HFF-Myc (cell line): Measurements from ENCODE around the gene MYO16.
"Not testable (repeated sequence)": the region's sequence is repeated elsewhere in the genome, so short reads cannot be mapped to it uniquely, and the experiment has no call there.

Source experiments
- DNase-seq: peaks from one replicate; pipeline ENCODE4 v3.0.0-alpha.2; 2011; ENCODE audit warnings: low read depth; ENCODE audit errors: extremely low read depth
- H3K4me3 ChIP-seq: replicated peaks from 2 replicates; pipeline ENCODE4 v1.5.1; 2011; ENCODE audit warnings: low read depth, mild to moderate bottlenecking, control low read depth, low read length
- CTCF ChIP-seq: IDR thresholded peaks from 2 replicates; pipeline ENCODE4 v1.5.1; 2012; ENCODE audit warnings: mild to moderate bottlenecking, low read depth, low read length, control low read depth; ENCODE audit errors: missing control alignments

The MYO16 gene

GRCh38 chr13:108987517-108987916, 358.1 kb downstream of the MYO16 start:
- TF ChIP-seq CTCF: no peak
- peak; percentile 16 for DNase-seq
- H3K4me3 ChIP-seq: no peak overlapping the region

- no peak overlapping the region for H3K4me3 ChIP-seq
- no peak for DNase-seq
- no peak for TF ChIP-seq CTCF
These were observed 358.5 kb downstream of the MYO16 start for GRCh38 chr13:108987944-108988343.

DNA sequence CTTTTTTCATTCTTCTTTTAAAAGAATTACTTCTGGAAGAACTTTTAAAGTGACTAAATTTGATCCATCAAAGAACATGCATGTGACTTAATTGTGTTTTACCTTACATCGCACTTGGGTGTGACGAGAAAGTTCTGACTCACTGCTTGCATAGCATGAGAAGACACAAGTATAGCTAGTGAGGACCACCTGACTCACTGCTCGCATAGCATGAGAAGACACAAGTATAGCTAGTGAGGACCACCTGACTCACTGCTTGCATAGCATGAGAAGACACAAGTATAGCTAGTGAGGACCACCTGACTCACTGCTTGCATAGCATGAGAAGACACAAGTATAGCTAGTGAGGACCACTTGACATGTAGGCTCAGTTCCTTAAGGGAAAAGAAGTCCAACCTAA, 362.0 kb downstream of the MYO16 start:
- not testable (repeated sequence) for DNase-seq, H3K4me3 ChIP-seq

- TF ChIP-seq CTCF: no peak
- no peak overlapping the region for H3K4me3 ChIP-seq
- DNase-seq: no peak
These were observed 363.9 kb downstream of the MYO16 start for GRCh38 chr13:108993346-108993745.

- H3K4me3 ChIP-seq: no peak overlapping the region
- DNase-seq: no peak
- TF ChIP-seq CTCF: no peak
These were observed 367.0 kb downstream of the MYO16 start for GRCh38 chr13:108996430-108996829.

DNA sequence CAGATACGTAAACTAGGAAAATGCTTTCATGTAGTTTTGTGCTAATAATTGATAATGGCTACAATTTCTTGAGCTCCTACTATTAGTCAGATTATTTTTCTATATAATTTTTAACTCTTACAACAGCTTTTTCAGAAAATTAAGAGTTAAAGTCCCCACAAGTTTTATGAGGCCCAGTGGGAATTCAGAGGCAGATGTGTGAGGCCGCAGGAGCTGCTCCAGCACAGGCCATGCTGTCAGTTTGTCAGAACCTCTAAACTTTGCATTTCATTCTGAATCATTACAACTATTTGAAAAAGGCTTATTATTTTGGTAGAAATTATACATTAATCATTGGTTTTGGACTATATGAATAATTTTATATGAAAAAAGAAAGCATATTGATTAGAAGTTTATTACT, 370.8 kb downstream of the MYO16 start:
- H3K4me3 ChIP-seq: no peak overlapping the region
- TF ChIP-seq CTCF: no peak
- no peak for DNase-seq

DNA sequence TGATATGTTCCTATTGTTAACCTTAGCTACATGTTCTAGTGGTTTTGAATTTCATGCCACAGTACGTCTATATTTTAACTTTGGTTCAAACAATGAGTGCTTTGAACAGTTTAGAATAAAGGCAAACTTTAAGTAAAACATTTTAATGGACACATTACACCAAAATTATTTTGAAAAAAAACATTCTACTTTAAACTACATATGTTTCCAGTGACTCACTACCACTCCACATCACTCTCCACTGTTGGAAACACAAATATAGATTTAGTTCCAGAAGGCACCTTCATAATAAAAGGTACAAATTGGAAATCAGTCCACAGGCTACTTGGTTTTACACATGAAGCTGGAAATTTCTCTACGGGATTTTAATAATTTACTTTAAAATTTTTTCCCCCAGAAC, 373.5 kb downstream of the MYO16 start:
- no peak for DNase-seq
- TF ChIP-seq CTCF: no peak

More for the DNA sequence above, 373.5 kb downstream of the MYO16 start:
- H3K4me3 ChIP-seq: no peak overlapping the region
